Testis (tissue), 2 donors: Measurements from ENCODE around the gene ROBO1.

Source experiments
- POLR2A ChIP-seq: fragments of 450-650 bp; IDR thresholded peaks from one replicate; pipeline ENCODE4 v1.6.1; 2017; ENCODE audit warnings: antibody characterized with exemption, mild to moderate bottlenecking, moderate library complexity
- TF ChIP-seq, protein P1 (sequence below), 3 experiments: fragments of 450-650 bp in 2 of 3; fragments of 200-600 bp in 1 of 3; sonication (generic) in 1 of 3; IDR thresholded peaks; one replicate each; pipeline ENCODE4 v1.5.1; 2016 to 2019; ENCODE audit warnings: antibody characterized with exemption in 3 of 3, mild to moderate bottlenecking in 2 of 3, moderate library complexity in 1 of 3

DNA sequence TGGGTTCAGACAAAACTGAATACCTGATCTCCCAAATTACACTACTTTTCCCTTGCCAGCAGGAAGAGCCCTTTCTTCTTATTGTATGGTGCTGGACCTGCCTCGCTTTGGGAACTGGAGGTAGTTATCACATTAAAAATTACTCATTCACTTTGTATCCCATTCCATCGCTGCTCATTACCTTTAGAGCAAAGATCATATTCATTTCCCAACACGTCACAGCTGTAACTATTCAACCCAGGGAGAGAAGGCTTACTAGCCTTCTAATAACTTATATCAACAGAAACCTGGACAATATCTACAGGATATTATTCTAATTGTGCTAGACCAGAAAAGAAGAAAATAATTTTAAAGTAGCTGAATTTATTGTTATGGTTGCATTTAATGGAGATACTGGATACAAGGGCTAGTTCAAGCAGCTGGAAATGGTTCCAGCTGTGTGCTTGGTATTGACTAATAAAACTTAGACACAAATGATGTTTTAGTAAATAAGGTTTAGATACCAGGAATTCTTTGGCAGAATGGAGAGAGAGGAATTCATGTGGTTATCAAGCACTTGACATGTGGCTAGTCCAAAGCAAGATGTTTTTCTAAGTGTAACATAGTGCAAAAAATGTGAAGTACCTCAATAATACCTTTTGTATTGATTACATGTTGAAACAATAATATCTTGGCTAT is 656.3 kb downstream of the ROBO1 start:
- TF ChIP-seq, protein P1, sequence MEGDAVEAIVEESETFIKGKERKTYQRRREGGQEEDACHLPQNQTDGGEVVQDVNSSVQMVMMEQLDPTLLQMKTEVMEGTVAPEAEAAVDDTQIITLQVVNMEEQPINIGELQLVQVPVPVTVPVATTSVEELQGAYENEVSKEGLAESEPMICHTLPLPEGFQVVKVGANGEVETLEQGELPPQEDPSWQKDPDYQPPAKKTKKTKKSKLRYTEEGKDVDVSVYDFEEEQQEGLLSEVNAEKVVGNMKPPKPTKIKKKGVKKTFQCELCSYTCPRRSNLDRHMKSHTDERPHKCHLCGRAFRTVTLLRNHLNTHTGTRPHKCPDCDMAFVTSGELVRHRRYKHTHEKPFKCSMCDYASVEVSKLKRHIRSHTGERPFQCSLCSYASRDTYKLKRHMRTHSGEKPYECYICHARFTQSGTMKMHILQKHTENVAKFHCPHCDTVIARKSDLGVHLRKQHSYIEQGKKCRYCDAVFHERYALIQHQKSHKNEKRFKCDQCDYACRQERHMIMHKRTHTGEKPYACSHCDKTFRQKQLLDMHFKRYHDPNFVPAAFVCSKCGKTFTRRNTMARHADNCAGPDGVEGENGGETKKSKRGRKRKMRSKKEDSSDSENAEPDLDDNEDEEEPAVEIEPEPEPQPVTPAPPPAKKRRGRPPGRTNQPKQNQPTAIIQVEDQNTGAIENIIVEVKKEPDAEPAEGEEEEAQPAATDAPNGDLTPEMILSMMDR (IDR thresholded peaks at IDR 0.05): no peak
- no peak for TF ChIP-seq POLR2A
